Esophagus squamous epithelium (tissue), 4 donors: ENCODE results near the gene RARB.

Source experiments
- CTCF ChIP-seq, 6 experiments: fragments of 450-650 bp in 4 of 6; fragments of 200-600 bp in 2 of 6; sonication (generic) in 2 of 6; IDR thresholded peaks; one replicate each; pipeline ENCODE4 v1.5.1; 2016 to 2019; ENCODE audit warnings: antibody characterized with exemption in 6 of 6, mild to moderate bottlenecking in 4 of 6, moderate library complexity in 4 of 6
- POLR2A ChIP-seq, 4 donors: fragments of 450-650 bp; IDR thresholded peaks; one replicate each; pipeline ENCODE4 v1.6.1; 2017; ENCODE audit warnings: antibody characterized with exemption in 4 of 4, mild to moderate bottlenecking in 4 of 4, moderate library complexity in 3 of 4

- TF ChIP-seq CTCF (IDR thresholded peaks at IDR 0.05) (no peak), POLR2A (IDR thresholded peaks at IDR 0.05) (no peak)
These were observed 112.2 kb downstream of the RARB start for GRCh38 chr3:25540273-25540672.
